HEK293 (cell line): ENCODE results near the gene AP5S1.

Experiments
- CTCF ChIA-PET: fragments of 350-600 bp; formaldehyde crosslinking; extraction: SDS; loops from one replicate; lab custom pipeline; 2021; ENCODE audit warnings: antibody characterized with exemption; lab: Yijun Ruan, JAX
- POLR2A ChIA-PET: fragments of 300-600 bp; formaldehyde crosslinking; extraction: SDS; loops from one replicate; lab custom pipeline; 2020; ENCODE audit warnings: antibody characterized with exemption, inconsistent platforms; lab: Yijun Ruan, JAX
- H3K27ac ChIP-seq: fragments of 200-500 bp; sonication (Bioruptor generic); 2 replicates; pipeline ENCODE4 v1.5.1; 2014; ENCODE audit warnings: low read depth, low read length, control low read depth, inconsistent platforms; ENCODE audit errors: extremely low read depth
- H3K36me3 ChIP-seq, 2 experiments: fragments of 200-500 bp in 1 of 2; sonication (Bioruptor generic) in 1 of 2; 1 replicate in 1 of 2; 2 replicates in 1 of 2; pipeline ENCODE4 v1.5.1; 2014 to 2017; ENCODE audit warnings: inconsistent platforms in 2 of 2, low read length in 2 of 2; ENCODE audit not compliant: control insufficient read depth in 2 of 2, insufficient read depth in 1 of 2
- H3K4me1 ChIP-seq: fragments of 200-500 bp; sonication (Bioruptor generic); 2 replicates; pipeline ENCODE4 v1.5.1; 2014; ENCODE audit warnings: mild to moderate bottlenecking, low read length, inconsistent platforms; ENCODE audit not compliant: control insufficient read depth, insufficient read depth
- H3K4me3 ChIP-seq: 2 replicates; pipeline ENCODE4 v1.5.1; 2011; ENCODE audit warnings: low read depth, mild to moderate bottlenecking, control low read depth, low read length, moderate library complexity
- H3K9me3 ChIP-seq: fragments of 200-500 bp; sonication (Bioruptor generic); 2 replicates; pipeline ENCODE4 v1.5.1; 2014; ENCODE audit warnings: low read depth, low read length, inconsistent platforms; ENCODE audit not compliant: control insufficient read depth, insufficient read depth
- OSR2 ChIP-seq: fragments of 450-650 bp; formaldehyde crosslinking; IDR thresholded peaks from 2 replicates; pipeline ENCODE4 v1.5.1; 2016; ENCODE audit warnings: missing biosample characterization, missing genetic modification characterization
- SETDB1 ChIP-seq: IDR thresholded peaks from one replicate; pipeline ENCODE4 v1.6.1; 2017; ENCODE audit warnings: mild to moderate bottlenecking, low read length, moderate library complexity, mixed read lengths; ENCODE audit not compliant: insufficient read length
- ZNF623 ChIP-seq: fragments of 450-650 bp; formaldehyde crosslinking; IDR thresholded peaks from 2 replicates; pipeline ENCODE4 v1.5.1; 2016; ENCODE audit warnings: missing biosample characterization, missing genetic modification characterization

The AP5S1 gene

DNA sequence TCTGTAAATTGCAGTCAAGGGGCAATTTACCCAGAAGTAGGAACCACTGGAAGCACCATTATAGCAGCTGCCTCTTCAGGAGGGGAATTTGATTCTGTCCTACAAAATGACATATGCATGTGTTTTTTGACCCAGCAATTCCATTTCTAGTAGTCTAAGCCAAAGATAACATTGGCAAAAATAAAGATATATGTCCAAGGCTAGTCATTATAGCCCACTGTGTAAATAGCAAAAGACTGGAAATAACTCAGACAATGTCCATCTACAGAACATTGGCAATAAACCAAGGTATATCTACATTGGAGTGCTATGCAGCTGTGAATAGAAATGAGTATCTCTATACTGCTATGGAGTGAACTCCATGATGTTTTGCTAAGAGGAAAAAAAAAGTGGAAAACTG is 56.3 kb downstream of the AP5S1 start:
- Histone ChIP-seq H3K36me3 (peaks cover 13 to 24% of the 10 kb centered on the region in 2 experiments; a peak in 2 of 3 replicates), H3K4me1 (no peaks in the 10 kb centered on the region; the same call in 1 of the 2 replicates), H3K4me3 (no peak overlapping the region), H3K9me3 (no peaks in the 10 kb centered on the region), H3K27ac (no peak overlapping the region)
- TF ChIP-seq ZNF623 (tag by site-specific recombination) (no peak), SETDB1 (no peak), OSR2 (0 out of 2 replicates have a peak, but pooled peaks have one; percentile 18)
- CTCF ChIA-PET: interaction anchor here (1.0 kb wide), 1 partner anchor 22 kb away, joined by 3 read pairs; no protein-coding TSS in a partner anchor
- POLR2A ChIA-PET: interaction anchor here (0.5 to 2.3 kb wide), 3 partner anchors 10 to 81 kb away, joined by 3 to 7 read pairs (median 3); partner anchors contain the start of gene CDC25B
